NCI-H524 (cell line): ENCODE results near the gene TLR5.

Experiments used
- DNase-seq, 2 experiments: peaks; one replicate each; lab custom pipeline; 2025; lab: John Stamatoyannopoulos, UW

TLR5 gene

GRCh38 chr1:223147409-223147808 is 4.4 kb upstream of the TLR5 start:
- no peak for DNase-seq

DNA sequence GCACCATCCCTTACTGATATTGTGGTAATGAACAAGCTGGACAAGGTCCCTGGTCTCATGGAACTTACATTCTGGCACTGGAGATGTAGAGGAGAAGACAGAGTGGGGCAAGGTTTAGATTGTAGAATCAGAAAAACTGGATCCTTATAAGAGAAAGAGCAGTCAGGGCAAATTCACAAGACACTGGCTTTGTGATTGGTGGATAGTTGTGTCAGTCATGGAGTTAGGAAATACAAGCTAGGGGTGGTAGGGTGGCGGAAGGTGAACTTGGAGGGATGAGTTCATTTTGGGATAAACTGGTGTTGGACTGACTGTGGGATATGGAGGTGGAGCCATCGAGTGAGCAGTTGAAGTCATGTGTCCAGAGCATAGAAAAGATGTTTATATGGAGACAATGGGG is 3.7 kb upstream of the TLR5 start:
- DNase-seq = no peak

GRCh38 chr1:223144914-223145313 is 1.9 kb upstream of the TLR5 start:
- DNase-seq = no peak

- DNase-seq = no peak
These were observed 1.4 kb upstream of the TLR5 start for GRCh38 chr1:223144431-223144830.

GRCh38 chr1:223143537-223144248 is 645 bp upstream of the TLR5 start:
- peak; percentile 53 to 79 for DNase-seq

DNA sequence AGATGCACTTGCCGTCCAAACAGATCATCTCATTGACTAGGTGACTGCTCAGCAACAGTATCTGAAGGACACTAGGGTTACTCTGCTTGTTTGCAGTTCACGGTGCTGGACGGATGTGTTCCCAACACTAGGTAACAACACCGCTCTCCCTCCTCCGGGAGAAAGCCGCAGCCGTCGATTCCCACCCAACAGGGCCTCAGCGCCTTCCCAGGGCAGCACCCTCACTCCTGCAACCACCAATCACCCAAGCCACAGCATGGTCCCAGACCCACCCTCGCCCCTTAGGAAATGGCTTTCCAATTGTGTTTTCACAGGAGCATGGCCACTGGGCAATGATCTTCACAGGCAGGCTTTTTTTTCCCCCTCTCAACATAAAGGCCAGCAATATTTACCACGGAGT is 779 bp downstream of the TLR5 start:
- no peak for DNase-seq

DNA sequence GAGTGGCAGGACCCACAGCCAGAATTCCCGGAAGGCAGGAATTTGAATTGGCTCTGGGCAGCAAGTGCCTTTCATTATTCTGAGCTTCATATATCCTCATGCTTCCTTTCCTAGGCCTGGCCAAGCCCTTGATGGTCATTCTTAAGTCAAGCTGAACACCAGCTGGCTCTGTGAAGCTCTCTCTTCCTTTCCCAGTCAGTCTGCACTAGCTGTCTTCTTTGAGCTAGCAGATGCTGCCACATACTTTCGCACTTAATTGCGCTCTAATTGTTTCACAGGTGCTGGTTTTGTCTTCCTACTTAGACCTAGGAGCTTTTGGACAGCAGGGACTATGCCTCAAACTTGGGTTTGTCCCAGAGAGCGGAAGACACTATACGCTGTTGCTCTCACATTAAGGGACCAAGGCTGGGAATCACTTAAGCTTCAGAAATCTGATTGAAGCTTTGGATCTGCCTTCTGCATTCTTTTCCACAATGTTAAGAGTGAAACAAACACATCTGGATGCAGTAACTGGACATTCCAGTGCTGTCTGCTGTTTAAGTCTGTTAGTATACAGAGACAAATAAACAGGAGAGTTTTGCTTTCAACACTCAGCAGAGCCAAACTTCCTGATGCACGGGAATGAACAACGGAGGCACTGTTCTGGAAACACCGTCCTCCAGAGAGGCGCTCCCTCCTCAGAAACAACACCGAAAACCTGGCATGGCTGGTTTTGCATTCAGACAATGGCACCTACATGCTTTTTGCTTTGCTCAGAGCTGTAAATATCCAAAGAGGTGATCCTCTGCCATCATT is 2.2 kb downstream of the TLR5 start:
- peak; percentile 76 to 87 for DNase-seq

- no peak for DNase-seq
These were observed 5.5 kb downstream of the TLR5 start for GRCh38 chr1:223137455-223138085.

GRCh38 chr1:223136086-223136485 is 7.0 kb downstream of the TLR5 start:
- DNase-seq = no peak

DNA sequence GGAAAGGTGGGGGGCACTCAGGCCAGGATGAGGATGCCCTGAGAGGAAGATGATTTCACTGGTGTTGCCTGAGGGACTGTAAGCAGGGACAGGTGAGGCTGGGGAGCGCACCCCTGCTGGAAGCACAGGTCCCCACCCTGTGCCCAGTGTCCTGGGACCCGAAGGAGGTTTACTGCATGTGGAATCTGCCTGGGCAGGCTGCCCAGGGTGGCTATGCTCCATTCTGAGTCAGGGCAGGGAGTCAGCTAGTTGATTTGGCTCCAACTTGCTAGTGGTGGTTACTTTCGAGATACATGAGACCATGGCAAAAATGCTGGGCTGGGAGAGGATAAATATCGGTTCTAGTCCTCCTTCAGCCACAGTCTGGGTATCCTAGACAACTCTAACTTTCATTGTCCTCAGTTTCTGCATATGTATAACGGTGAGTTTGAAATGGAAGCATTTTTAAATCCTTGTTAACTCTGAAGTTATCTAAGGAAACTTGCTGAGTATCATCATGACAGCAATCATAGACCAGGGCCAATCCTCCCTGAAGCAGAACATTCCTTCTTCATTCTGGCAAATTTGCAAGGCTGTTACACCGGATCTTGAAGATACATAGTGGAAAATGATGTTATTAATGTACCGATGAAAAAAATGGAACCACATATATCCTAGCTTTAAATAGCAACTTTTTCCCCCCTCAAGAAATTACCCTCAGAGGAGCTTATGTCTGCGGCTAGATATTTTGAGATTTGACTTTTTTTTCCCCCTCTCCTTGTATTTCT is 7.7 kb downstream of the TLR5 start:
- no peak for DNase-seq

DNA sequence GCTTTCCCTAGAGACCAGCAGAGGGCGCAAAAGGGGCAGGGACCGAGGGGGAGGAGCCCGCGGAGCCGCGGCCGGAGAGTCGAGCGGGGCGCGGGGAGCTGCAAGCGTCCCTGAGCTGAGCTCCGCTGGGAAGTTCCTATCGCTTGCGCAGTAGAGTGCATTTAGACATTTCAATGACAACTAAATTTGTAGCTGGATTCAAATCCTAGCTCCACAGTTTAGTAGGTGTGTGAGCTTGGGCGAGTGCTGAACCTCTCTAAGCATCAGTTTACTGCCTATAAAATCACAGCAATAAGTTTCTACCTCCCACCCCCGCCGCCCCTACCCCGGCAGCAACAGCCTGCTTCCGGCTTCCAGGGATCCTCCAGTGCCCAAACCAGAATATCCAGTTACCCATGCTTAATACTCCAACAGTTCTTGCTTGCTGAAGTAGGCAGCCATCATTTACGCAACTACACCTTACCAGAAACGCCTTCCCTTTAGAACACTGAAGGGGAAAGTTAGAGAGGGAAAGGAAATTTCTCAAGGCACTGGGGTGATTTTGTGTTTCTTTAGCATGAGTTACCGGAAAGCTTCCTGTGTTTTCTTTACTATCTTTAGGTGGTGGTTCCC is 9.1 kb downstream of the TLR5 start:
- DNase-seq = peak; percentile 84 to 87

DNA sequence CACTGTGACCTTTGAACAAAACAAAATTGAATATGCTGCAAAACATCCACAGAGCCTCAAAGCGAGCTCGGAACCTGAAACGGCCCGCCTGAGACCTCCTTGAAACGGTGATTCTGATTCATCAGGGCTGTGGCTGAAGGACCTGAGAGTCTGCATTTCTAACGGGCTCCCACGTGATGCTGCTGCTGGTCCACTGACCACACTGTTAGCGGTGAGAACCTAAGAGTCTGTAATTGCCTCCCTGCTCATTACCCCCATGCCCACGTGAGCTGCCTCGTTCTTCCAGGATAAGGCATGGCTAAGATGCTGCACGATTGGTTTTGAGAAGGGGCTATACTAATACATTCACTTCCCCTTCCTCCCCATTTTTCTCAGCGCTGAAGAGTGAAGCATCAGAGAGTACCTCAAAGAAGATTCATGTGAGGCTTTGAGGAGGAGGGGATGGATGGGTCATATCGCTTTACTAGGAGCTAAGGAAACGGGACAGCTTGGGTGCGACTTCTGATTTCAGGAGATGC is 9.7 kb downstream of the TLR5 start:
- DNase-seq = no peak

GRCh38 chr1:223129229-223129901 is 13.7 kb downstream of the TLR5 start:
- no peak for DNase-seq

GRCh38 chr1:223126741-223127140 is 16.3 kb downstream of the TLR5 start:
- DNase-seq = no peak

GRCh38 chr1:223125766-223126165 is 17.3 kb downstream of the TLR5 start:
- DNase-seq = no peak

GRCh38 chr1:223123011-223123610 is 19.9 kb downstream of the TLR5 start:
- DNase-seq = no peak

GRCh38 chr1:223118418-223118817 is 24.6 kb downstream of the TLR5 start:
- no peak for DNase-seq

- no peak for DNase-seq
These were observed 26.1 kb downstream of the TLR5 start for GRCh38 chr1:223116950-223117349.

DNA sequence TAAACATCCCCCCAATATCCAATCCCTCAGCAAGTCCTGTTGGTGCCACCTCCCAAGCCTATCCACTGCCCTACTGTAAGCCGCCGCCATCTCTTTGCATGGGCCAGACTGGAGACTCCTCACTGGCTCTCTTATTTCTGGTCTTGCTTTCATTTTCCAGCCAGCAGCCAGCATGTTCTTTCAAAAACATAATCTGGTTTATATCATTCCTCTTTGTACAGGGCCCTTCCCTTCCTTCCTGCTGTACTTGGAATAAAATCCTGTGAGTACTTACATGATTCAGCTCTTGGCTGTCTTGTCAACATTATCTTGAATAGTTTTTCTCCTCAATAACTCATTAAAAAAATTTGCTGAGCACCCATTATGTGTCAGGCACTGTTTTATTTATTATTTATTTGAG is 28.2 kb downstream of the TLR5 start:
- no peak for DNase-seq

DNA sequence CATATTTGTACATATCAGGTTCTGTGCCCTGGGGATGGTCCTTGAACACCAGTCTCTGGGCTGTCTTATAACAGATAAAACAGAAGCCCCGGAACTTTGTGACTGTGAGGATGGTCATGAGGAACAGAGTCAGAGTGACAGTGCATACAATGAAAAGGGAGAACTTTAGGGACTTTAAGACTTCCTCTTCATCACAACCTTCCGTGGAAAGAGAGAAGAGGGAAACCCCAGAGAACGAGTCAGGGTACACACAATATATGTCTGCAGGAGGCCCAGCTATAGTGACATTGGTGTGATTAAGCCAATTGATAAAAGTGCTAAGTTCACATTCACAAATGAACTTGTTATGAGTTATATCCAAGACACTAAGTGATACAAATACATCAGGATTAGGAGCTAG is 32.1 kb downstream of the TLR5 start:
- no peak for DNase-seq

- no peak for DNase-seq
These were observed 33.4 kb downstream of the TLR5 start for GRCh38 chr1:223109581-223110026.
